ENCODE results near the gene ITIH1. TPM values are rescaled to one million over a fixed set of nuclear protein-coding genes. Genes with fewer than 3 reads are reported as not detected.

Gene ITIH1
- total RNA-seq, 4 donors from 2014 or later, result 4.1 TPM; not detected in 3

GRCh38 chr3:52827866-52828376, 50.5 kb downstream of the ITIH1 start:
- no peak for DNase-seq (ENCODE audit: low spot score in 2 of 2)
- Histone ChIP-seq H3K27me3 (no peaks in the 10 kb centered on the region), H3K4me1 (peaks cover 0 to 15% (median 2%) of the 10 kb centered on the region in 4 donors), H3K36me3 (peaks cover 0 to 63% (median 0%) of the 10 kb centered on the region in 3 donors), H3K4me3 (no peak overlapping the region), H3K9me3 (no peaks in the 10 kb centered on the region), H3K27ac (no peak overlapping the region)
- TF ChIP-seq EP300 (IDR thresholded peaks at IDR 0.05) (no peak), POLR2A (IDR thresholded peaks at IDR 0.05) (no peak), CTCF (IDR thresholded peaks at IDR 0.05) (no peak)
- 71 to 72% methylated on average over 9 to 10 of the region's 10 CpGs for WGBS, 2 donors

GRCh38 chr3:52829482-52829881, 52.1 kb downstream of the ITIH1 start:
- no peak overlapping the region for H3K4me3 ChIP-seq
- no peak for DNase-seq (ENCODE audit: low spot score in 2 of 2)
- H3K36me3 ChIP-seq, result peaks cover 0 to 62% (median 0%) of the 10 kb centered on the region in 3 donors
- no peak overlapping the region for H3K27ac ChIP-seq
- WGBS, 2 donors, result 74 to 95% methylated on average over 3 of the region's 3 CpGs
- no peaks in the 10 kb centered on the region for H3K27me3 ChIP-seq
- TF ChIP-seq CTCF (IDR thresholded peaks at IDR 0.05), result no peak
- no peaks in the 10 kb centered on the region for H3K9me3 ChIP-seq
- H3K4me1 ChIP-seq, result peaks cover 0 to 15% (median 2%) of the 10 kb centered on the region in 4 donors

DNA sequence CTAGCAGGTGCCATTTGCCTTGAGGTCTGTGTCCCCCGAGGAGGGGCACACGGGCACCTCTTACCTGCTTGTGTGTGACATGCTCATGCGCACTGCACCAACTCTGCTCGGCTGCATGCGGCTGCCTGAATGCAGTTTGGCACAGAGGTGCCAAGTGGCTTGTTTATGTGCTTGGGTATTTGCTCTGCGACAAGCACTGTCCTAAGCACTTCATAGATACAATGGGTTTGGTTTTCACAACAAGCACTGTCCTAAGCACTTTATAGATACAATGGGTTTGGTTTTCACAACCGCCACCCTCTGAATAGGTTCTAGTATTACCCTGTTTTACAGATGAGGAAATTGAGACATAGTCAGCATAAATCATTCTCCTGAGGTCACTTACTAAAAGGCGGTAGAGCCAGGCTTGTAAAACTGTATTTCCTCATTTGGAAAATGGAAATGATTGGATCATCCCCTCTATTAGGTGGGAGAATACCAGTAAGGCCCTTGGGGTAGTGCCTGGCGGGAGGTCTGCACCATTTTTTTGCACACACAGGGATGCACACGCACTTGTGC, 52.6 kb downstream of the ITIH1 start:
- Histone ChIP-seq H3K4me3 (no peak overlapping the region), H3K36me3 (peaks cover 0 to 62% (median 0%) of the 10 kb centered on the region in 3 donors), H3K9me3 (no peaks in the 10 kb centered on the region), H3K27me3 (no peaks in the 10 kb centered on the region), H3K27ac (no peak overlapping the region), H3K4me1 (peaks cover 0 to 15% (median 2%) of the 10 kb centered on the region in 4 donors)
- DNase-seq (ENCODE audit: low spot score in 2 of 2), result no peak
- TF ChIP-seq EP300 (IDR thresholded peaks at IDR 0.05) (no peak), POLR2A (IDR thresholded peaks at IDR 0.05) (no peak), CTCF (IDR thresholded peaks at IDR 0.05) (no peak)
- WGBS, 2 donors, result 84 to 87% methylated on average over 10 of the region's 10 CpGs

- Histone ChIP-seq H3K4me1 (peaks cover 0 to 22% (median 2%) of the 10 kb centered on the region in 4 donors), H3K4me3 (no peak within 1 kb of the TSS), H3K27me3 (no peaks in the 10 kb centered on the region), H3K27ac (peak within 1 kb of the TSS in 2 of 4 donors; percentile 38 to 43), H3K36me3 (peaks cover 0 to 63% (median 0%) of the 10 kb centered on the region in 3 donors), H3K9me3 (no peaks in the 10 kb centered on the region)
- TF ChIP-seq CTCF (IDR thresholded peaks at IDR 0.05) (no peak), EP300 (IDR thresholded peaks at IDR 0.05) (no peak), POLR2A (IDR thresholded peaks at IDR 0.05) (no peak)
- DNase-seq (ENCODE audit: low spot score in 2 of 2), result no peak
- 74 to 81% methylated on average over 16 of the region's 16 CpGs for WGBS, 2 donors
Measured at GRCh38 chr3:52830535-52831258, 53.3 kb downstream of the ITIH1 start, which contains the start of gene ITIH4. TSS of gene ITIH4 (minus strand) at chr3:52830672. CDS start at chr3:52830642, 30 bp downstream.
